Right forelimb (tissue), 1 donor: ENCODE measurements around the gene NLRC3.

Experiments
- DNase-seq: peaks from one replicate; pipeline ENCODE4 v3.0.0-alpha.2; 2018

Gene NLRC3

DNA sequence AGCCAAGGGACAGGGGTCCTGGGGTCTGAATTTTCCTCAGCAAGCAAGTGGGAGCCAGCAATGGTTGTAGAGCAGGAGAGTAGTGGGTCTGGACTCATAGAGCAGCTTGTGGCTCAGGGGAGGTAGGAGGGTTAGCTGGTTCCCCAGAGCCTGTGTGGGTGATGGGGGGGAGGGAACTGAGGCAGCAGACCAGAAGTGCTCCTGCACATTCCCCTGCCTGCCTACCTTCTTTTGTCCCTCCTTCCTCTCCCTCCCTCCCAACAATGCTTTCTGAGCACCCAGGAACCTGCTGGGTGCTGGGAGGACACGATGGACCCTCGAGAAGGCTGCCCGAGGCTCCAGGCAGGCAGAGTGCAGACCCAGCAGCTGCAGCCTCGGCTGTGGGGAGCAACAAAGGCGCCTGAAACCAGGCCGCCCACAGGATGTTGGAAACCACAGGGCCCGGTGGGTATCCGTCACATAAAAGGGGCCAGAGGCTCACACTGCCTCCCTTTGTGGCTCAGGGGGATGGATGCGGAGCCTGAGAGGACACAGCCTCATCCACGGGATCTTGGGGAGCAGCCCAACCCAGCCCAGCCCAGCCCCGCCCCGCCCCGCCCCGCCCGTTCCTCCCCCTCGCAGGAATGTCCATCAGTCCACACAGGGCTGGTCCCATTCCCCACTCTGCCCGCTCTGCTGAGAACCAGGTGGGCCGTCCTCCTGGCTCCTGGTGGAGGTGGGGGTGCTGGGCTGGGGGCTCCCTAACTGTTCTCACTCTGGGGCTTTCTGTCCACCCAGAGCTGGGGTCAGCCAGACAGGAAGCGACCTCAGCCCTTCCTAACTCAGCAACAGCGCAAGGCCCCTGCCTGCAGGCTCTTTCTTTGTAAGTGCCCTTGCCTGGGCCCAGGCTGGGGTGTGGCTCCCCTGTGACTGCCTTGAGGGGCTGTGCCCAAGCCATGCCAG lies 1.7 kb upstream of the NLRC3 start:
- no peak for DNase-seq

DNA sequence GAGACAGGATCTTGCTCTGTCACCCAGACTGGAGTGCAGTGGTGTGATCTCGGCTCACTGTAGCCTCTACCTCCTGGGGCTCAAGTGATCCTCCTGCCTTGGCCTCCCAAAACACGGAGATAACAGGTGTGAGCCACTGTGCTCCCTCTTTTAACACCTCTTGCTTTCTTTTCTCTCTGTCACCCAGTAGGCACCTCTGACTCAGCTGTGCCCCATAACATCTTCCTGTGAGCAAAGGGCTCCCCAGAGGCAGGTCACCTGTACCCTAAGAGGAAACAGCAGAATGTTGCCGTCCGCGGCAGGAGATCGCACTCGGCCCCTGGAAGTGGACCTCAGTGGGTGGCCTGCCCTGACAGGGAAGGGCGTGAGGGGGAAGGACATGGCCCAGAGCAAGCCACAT lies 918 bp upstream of the NLRC3 start:
- DNase-seq, result no peak

DNA sequence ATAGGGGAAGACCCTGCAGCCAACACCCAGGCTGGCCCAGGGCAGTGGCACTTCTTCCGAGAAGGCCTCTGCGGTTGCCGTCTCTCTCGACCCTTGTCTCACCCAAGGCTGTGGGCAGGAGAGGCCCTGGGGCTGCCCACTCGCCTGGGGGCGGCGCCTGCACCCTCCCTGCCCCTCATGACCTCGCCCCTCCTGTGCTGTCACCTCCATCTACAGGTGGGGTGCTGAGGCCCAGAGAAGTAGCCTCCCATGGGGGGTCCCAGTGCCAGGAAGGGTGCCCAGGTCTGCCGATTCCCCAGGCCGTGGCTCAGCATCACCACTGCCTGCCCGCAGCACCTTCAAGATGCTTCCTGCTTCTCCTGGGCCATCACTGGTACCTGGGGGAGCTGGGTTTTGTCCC lies 992 bp downstream of the NLRC3 start:
- no peak for DNase-seq

DNA sequence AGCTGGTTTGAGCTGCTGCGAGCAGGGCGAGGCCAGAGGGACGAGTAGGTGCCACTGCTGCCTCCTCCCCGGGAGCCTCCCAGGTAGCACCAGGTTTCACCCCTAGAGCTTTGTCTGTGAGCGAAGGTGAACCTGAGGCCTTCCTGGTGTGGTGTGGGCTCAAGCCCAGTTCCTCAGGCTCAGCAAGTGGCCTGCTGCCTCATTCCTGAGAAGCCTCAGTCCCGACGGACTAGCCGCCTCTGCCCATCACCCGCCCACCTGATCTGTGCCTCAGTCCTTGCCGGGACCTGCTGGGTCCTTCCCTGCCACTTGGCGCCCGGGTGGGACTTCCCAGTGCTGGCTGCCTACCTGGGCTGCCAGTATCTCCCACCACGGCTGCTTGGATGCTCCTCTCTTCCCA lies 1.7 kb downstream of the NLRC3 start:
- DNase-seq, result no peak

DNA sequence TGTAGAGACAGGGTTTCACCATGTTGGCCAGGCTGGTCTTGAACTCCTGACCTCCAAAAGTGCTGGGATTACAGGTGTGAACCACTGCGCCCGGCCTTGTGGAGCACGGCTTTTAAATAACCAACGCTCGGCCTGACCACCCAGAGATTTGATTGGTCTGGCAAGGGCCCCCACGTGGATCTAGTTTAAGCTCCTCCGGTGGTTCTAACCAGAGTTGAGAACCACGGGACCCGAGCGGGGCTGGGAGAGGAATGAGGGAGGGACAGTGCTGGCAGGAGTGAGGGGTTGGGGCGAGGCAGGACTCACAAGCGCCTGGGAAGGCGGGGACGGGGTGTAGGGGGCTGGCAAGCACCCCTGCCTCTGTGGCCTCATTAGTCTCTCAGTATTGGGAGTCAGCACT lies 3.0 kb downstream of the NLRC3 start:
- no peak for DNase-seq

DNA sequence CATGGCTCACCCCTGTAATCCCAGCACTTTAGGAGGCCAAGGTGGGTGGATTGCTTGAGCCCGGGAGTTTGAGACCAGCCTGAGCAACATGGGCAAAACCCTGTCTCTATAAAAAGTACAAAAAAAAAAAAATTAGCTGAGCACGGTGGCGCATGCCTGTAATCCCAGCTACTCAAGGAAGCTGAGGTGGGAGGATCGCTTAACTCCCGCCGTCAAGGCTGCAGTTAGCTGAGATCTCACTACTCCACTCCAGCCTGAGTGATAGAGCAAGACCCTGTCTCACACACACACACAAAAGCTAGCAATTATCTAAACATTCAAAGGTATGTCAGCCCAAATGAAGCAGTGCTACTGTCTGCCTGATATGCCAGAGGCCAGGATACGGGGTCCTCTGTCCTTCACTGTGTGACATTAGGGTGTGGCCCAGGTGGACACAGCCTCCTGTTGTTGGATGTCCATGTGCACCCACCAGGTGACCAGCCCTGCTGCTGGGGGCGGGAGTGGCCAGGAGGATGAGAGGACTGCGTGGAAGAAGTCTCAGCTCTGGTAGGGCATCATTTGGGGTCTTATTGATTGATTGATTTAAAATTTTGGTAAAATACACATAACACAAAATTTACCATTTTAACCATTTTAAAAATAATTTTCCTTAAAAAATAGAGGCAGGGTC lies 3.9 kb downstream of the NLRC3 start:
- DNase-seq, result no peak

DNA sequence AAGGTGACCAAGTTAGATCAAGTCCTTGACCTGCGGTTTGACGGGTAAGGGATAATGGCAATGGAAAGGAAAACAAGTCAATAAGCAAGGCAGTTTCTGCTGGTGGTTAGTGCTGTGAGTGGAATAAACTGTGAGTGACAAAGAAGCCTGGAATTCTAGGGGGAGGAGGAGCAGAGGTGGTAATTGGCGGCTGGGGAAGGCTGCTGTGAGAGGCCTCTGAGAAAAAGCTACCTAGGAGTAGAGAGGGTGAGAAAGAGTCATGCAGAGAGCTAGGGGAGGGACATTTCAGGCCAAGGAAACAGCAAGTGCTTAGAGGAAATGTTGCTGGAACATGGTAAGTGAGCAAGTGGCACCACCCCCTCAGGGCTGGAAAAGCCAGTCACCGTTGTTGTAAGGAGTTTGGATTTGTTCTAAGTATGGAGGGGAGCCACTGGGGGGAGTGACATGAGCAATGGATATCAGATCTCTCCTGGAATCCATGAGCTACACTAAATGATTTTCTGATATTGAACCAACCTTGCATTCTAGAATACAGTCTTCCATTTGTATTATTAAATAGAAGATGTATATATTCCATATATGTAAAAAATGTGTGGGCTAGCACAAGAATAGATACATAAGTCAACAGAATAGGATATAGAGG lies 6.7 kb downstream of the NLRC3 start:
- DNase-seq, result no peak

DNA sequence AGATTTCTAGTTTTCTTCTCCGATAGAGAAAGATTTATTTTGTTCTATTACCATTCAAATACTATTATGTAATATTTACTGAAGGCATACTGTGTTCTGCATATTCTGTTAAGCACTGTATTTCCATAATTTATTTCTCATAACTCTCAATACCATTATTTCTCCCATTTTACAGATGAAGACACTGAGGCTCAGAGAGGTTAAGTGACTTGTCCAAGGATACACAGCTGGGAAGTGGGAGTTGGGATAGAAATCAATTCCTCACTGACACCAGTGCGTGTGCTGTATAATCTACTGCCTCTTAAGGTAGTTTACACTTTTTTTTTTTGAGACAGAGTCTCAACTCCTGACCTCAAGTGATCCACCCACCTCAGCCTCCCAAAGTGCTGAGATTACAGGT lies 7.4 kb downstream of the NLRC3 start:
- DNase-seq, result no peak

DNA sequence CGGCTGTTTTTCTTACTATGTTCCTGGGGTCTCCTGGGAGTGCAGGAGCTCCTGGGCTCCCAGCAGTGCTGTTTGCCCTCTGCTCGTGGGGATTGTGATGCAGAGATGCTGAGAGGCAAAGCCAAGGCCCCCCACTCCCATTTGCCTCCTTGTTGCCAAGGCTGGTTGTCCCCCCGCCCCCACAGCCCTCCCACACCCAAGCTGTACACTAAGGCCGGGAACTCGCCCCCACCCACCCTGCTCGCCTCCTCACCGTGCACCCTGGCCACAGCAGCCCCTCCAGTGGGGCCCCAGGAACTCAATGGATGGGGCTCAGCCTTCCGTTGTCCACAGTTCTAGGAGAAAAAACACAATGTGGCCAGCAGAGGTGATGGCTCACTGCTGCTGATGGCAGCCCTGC lies 10.2 kb downstream of the NLRC3 start:
- no peak for DNase-seq

DNA sequence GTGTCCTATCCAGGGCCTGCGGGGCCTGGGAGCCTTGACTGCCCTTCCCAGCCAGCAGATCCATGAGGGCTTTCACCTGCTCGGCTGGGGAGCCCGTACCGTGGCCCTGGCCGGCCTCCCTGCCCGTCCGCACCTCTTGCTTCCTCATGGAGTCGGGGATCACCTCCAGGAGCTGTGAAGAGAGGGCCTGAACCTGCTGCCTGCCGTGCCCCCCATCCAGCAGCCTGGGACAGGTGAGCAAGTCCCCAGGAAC lies 12.4 kb downstream of the NLRC3 start:
- no peak for DNase-seq

DNA sequence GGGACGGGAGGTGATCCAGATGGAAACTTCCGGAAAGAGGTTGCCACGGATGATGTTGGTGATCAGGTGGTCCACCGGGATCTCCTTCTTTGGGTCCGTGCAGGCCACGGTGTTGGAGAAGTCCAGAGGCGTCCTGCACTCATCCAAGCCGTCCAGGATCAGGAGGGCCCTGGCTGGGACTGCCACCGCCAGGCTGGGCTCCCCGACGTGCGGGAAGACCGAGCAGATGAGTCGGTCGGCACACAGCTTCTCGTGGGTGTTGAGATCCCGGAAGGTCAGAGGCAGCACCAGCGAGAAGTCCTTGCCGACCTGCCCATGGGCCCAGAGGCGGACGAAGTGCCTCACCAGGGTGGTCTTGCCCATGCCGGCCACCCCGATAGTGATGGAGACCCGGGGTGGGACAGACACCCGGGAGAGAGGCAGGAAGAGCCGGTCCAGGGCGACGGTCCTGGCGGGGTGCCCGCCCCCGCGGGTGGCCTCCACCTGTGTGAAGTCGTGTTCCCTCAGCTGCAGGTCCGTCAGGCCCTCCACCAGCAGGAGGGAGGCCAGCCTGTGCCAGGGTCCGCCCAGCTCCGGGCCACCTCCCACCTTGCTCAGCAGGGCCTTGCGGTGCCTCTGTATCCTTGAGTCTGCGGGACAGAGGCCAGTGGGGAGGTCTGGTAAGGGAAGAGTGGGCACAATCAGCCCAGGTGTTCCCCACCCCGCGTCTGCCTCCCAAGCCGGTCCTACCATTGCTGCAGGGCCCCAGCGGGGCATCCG lies 12.9 kb downstream of the NLRC3 start:
- DNase-seq, result no peak

DNA sequence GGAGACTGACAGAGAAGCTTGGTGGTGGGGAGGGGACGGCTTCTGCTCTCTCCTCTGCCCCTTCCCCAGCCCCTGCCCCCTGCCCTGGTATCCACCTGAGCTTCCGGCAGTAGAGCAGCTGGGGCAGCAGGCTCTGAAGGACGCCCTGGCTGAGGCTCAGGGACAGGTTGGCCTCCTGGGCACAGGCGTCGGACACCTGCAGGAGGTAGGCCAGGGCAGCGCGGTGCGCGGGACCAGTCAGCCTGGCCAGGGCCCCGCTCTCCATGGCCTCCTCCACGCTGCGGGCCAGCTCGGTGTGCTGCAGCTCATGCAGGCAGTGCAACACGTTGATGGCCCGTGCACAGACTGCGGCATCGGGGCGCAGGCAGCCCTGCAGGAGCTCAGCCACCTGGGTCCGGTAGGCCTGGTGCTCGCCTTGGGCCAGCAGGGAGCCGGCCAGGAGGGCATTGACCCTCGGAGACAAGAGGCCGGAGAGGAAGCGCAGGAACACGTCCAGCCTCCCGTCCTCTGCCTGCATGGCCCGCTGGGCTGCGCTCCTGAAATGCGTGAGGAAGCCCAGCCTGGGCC lies 14.2 kb downstream of the NLRC3 start:
- no peak for DNase-seq

DNA sequence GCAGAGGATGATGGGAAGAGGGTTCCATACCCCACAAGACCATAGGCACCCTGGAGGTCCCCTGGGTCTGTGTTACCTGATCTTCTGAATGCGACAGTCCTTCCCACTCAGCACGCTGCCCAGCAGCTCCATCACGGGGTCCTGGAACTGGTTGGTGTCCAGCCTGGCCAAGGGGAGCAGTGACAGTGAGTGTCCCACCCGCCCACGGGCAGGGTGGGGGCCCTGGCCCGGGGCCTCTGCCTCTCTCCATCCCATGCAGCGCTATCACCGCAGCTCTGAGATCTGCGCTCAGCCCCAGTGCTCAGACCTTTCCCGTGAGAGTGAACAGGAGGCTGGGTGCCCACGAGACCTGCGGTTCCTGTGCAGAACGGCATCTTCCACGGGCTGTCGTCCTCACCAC lies 15.6 kb downstream of the NLRC3 start:
- no peak for DNase-seq

DNA sequence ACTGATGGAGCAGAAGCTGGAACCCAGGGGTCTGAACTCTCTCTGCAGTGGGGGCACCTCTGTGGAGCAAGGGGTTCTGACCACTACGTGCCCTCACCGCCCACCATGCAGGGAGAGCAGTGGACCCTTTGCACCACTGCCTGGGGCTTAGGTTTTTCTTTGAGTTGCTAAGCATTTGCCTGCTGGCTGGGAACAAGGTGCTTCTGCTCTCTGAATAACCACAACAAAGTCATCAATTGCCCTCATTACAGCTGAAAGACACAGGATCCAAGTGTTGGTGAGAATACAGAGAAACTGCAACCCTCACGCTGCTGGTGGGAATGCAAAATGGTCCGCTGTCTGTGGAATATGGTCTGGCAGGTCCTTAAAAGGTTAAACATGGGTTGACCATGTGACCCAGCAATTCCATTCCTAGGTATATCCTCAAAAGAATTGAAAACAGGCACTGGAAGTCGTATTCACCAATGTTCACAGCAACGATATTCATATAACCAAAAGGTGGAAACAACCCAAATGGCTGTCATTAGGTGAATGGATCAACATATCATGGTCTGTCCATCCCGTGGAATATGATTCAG lies 22.8 kb downstream of the NLRC3 start:
- no peak for DNase-seq

DNA sequence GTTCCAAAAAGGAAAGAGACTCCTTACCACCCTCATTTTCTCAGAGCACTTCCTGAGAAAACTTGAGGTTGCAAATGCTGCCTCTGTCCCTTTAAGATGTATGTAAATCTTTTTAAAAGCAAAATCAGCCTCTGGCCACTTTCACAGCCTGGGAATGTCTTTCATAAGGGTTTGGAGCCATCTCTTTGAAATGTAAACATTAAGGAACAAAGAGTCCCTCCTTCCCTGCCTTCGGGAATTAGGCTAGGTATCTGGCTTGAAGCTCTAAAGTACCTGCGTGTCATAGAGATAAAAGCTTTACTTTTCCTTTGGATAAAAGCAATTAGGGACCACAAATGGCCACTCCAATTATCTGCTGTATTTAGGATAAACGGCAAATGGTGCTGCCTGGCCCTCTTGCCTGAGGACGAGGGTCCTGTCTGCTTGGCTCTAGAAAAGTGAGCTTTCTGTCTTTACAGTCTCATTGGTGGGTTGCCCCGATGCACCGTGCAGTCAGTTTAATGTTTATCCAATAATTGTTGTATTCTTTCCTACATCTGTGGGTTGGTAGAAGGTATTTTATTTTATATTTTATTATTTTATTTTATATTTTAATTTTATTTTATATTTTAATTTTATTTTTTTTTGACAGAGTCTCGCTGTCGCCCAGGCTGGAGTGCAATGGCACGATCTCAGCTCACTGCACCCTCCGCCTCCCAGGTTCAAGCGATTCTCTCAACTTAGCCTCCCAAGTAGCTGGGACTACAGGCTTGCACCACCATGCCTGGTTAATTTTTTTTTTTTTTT lies 23.9 kb downstream of the NLRC3 start:
- DNase-seq, result no peak

DNA sequence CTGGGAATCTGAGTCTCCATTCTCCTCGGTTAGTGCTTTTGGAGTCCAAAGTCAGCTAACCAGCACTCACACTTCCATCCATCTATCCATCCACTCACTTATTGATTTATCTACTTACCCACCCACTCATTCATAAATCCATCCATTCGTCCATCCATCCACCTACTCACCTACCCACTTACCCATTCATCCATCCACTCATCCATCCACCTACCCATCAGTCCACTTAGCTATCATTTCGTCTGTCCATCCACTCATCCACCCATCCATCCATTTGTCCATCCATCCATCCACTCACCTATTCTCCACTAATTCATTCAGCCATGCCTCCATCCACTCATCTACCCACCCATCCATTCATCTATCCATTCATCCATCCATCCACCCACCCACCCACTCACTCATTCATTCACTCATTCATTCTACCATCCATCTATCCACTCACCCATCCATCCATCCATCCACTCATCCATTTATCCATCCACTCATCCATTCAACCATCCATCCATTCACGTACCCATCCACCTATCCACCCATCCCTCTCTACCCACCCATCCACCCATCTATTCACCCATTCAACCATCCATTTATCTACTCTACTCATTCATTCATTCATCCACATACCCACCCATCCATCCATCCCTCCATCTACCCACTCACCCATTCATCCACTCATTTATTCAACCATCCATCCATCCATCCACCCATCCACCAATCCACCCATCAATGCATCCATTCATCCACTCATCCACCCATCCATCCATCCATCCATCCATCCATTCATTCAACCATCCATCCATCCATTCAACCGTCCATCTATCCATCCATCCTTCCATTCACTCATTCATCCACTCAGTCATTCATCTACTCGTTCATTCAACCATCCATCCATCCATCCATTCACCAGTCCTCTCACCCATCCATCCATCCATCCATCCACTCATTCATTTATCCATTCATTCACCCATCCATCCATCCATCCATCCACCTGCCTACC lies 26.1 kb downstream of the NLRC3 start:
- DNase-seq, result no peak

DNA sequence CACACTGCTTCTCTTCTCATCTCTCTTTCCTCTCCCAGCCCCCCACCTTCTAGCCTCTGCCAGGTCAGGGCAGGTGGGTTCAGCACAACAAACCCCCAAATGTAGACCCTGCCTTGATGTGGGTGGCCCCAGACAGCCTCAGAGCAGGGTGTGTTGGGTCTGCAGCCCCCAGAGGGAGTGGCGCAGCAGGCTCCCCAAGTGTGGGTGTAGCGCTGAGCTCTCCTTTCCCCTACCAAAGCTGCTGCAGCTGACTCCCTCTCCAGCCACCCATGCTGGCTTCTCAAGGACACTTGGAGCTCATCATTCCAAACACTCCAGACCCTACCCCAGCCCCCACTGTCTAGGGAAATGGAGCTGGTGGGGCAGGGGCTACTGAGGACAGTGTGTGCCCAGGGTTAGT lies 27.3 kb downstream of the NLRC3 start:
- no peak for DNase-seq

DNA sequence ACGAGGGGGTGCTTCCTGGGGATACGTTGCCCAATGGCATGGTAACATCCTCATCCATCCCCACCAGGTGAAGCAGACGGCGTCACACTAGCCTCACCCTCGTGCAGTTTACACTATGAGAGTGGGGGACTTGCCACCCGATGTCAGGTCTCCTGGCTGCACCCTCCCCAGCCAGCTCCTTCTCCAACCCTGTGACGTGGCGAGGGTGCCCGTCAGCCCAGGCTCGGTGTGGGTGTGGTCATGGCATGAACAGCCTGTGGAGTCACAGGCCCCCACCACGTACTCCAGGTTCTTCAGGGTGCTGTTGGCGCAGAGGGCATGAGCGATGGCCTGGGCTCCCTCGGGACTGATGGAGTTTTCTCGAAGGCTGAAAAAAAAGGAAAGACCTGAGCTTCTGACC lies 28.3 kb downstream of the NLRC3 start:
- DNase-seq, result no peak

DNA sequence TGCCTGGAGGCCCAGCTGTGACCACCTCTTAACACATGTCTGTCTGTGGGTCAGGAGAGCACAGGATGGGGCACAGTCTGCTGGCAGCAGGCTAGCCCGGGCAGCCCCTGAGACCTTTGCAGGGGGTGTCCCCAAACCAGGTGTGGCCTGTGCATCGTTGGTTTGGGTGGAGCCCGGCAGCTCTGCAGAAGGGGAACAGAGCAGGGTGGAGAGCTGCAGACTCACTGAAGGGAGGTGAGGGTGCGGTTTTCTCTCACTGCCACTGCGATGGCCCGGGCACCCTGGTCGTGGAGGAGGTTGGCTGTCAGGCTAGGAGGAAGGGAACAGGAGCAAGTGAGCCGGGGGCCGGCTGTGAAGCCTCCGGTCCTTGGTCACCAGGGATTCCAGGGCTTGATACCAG lies 28.8 kb downstream of the NLRC3 start:
- DNase-seq, result no peak

DNA sequence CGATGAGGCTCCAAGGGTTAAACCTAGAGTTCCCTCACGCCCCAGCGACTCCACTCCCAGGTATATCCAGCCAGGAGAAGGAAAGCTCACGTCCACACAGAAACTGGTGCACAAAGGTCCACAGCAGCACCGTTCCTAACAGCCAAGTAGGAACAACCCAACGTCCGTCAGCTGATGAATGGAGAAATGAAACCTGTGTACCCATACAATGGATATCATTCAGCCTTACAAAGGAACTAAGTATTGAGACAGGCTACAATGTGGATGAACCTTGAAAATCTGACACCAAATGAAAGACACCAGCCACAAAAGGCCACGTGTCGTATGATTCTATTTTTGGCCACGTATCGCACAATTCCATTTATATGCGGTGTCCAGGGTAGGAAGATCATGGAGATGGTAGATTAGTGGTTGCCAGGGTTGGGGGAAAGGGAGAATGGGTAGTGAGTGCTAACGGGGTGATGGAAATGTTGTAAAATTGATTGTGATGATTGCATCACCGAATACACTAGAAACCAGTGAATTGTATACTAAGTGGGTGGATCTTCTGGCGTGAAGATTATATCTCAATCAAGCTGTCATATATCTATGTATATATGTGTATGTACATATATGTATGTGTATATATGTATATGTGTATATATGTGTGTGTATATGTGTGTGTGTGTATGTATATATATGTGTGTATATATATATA lies 30.1 kb downstream of the NLRC3 start:
- DNase-seq, result no peak
